Dermis microvascular lymphatic vessel endothelial cell (primary cell): Measurements from ENCODE around the gene ALMS1. TPM values are rescaled to one million over a fixed set of nuclear protein-coding genes. Genes with fewer than 3 reads are reported as not detected.
"Not testable (repeated sequence)": the region's sequence is repeated elsewhere in the genome, so short reads cannot be mapped to it uniquely, and the experiment has no call there.

ENCODE experiments used
- DNase-seq, 2 donors: peaks; one replicate each; pipeline versions ENCODE4 v3.0.0 to v3.0.0-alpha.2; 2010; ENCODE audit warnings: low read depth in 2 of 2
- total RNA-seq: library from RNA; depleted of rRNA; stranded (reverse); fragments of >200 nt; gene quantifications from 2 replicates; pipeline ENCODE4 v1.2.1, GENCODE V29; 2014

Gene ALMS1
- total RNA-seq, 1 donor from 2014 or later, result 4.4 TPM

DNA sequence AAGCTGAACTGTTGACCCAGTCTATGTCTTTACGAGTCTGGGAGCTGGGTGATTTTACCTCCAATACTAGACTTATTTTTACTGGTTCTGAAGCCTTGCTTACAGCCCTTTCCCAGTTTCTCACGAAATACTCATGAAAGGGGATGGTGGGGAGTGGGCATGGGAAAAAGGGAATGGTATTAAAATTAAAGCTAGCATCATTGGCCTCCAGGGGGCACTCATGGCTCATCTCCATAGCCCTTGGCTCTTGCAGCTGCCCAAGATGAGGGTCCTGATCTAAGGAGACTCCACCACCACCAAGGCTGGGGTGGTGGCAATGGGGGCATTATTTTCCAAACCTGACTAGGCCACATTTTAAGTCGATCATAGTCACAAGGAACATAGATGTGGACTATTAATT is 234.3 kb downstream of the ALMS1 start:
- not testable (repeated sequence) for DNase-seq

DNA sequence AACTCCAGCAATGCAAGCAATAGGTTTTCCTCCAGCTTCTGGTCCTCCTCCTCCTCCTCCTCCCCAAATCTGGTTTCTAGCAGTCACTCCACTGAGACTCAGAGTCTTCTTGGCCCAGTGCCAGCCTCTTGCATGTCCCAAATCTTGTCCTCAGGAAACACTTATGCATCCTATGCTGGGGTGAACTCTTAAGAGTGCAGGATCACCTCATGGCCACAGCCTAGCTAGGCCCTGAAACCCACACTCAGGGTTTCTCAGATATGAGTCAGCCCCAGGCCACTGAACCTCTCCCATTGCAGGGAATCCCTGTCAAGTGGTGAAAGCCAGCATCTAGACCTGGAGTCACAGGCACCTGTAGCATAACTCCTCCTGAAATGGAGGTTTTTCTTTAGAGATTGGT is 238.4 kb downstream of the ALMS1 start:
- not testable (repeated sequence) for DNase-seq

DNA sequence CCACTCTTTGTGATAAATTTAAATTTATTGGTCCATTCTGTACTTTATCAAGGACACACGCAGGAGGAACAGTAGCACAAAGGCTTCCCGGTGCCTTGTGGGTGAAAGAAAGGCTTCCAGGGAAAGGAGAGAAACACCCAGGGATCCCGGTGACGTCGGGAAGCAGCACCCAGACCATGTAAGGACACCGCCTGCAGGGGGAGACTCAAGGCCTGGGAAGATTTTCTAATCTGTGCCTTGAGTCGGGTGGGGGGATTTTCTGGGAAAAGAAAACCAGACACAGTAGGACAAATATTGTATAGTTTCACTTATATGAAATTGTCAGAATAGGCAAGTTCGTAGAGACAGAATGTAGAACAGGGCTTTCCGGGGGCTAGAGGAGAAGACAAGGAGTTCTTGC is 239.0 kb downstream of the ALMS1 start:
- not testable (repeated sequence) for DNase-seq

DNA sequence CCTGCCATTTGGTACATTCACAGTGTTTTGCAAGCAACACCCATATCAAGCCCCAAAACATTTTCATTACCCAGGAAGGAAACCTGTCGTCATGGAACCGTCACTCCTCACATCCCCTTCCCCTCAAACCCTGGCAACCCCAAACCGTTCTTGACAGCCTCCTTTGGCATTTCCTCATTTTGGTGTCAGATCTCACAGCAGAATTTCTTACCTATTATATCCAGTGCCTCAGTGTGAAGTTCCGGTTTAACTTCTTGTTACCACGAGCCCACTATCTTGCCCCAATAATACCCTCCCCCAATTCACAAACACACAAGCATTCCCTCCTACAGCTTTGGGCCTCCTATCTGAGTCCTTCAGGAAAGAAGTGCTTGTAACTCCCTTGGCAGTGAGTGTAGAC is 240.6 kb downstream of the ALMS1 start:
- DNase-seq, result not testable (repeated sequence)

DNA sequence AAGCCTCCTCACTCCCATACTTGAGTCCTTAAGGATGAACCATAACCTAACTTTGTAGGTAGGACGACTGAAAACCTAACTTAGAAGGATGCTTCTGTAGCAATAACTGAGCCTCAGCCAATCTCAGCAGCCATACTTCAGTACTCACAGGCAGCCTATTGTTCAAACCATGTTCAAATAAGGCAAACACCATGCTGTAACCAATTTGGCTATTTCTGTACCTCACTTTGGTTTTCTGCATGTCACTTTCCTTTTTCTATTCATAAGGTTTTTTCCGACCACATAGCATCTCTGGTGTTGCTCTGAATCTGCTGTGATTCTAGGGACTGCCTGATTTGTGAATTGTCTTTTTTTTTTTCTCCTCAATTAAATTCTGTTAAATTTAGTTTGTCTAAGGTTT is 242.9 kb downstream of the ALMS1 start:
- not testable (repeated sequence) for DNase-seq

DNA sequence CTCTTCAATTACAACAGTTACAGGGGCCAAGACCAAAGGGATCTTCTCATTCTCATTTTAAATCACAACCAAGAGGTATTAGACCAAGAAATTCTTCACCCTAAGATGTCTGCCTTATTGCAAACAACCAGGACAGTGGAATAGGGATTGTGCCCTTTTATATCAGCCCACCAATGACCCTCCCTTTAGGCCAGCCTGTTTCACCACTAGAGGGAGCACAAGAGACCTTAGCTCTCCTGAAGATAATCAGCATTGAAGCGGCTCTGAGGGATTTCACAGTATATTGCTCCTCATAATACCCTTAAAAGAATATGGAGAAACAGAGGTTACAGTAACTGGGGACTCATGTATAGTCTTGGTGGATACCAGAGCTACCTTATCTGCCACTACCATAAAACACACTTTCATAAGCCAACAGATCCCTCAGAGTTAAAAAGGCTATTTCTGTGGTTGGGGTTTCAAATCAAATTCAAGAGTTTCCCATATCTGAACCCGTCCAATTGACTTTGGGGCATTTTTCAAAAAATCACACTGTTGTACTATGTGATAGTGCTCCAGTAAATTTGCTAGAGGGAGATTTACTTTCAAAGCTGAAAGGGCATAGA is 245.1 kb downstream of the ALMS1 start:
- DNase-seq, result not testable (repeated sequence)

DNA sequence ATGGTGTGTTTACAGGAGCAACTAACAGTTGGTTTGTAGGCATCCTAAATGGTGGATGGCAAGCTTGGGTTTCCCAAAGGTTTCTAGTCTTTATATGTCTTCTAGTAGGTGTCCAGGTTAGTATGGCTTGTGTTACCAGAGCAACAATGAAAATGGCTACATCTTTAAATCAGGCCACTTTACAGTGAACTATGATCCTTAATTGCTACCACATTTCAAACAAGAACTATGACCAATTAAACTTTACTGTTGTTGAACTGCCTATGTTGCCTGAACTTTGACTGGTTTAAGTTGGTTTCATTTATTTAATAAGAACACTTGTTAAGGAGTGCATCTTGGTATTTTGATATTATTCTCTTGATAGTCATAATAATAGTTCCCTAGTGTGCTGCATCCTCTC is 251.3 kb downstream of the ALMS1 start:
- not testable (repeated sequence) for DNase-seq

DNA sequence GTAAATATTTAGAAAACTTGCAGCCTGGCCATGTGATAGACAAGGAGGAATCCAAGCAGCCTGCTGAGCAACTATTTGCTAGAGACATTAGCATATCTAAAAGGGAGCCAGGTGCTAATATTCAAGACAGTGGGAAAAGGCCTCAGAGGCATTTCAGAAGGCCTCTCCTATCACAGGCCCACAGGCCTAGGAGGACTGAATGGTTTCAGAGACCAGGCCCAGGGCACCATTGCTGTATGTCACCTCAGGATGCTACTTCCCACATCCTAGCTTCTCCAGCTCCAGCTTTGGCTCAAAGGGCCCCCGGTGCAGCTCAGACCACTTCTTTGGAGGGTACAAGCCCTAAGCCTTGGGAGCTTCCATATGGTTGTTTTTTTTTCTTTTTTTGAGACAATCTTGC is 252.8 kb downstream of the ALMS1 start:
- no peak for DNase-seq

DNA sequence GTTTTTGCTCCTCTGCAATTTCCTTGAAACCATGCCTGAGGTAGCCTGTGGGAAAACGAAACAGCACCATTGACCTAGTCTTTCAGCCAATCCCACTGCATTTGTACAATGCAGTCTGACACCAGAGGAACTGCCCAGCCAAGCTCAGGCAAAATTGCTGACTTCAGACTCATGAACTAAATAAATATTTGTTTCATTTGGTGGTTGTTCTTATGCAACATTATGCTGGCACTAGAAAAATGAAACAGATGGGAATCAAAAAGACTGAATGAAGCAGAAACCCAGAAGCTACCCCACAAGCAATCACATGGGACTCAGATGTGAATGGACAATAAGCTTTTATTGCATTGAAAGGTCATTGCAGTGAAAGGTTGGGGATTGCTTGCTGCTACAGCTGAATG is 254.9 kb downstream of the ALMS1 start:
- DNase-seq, result no peak

DNA sequence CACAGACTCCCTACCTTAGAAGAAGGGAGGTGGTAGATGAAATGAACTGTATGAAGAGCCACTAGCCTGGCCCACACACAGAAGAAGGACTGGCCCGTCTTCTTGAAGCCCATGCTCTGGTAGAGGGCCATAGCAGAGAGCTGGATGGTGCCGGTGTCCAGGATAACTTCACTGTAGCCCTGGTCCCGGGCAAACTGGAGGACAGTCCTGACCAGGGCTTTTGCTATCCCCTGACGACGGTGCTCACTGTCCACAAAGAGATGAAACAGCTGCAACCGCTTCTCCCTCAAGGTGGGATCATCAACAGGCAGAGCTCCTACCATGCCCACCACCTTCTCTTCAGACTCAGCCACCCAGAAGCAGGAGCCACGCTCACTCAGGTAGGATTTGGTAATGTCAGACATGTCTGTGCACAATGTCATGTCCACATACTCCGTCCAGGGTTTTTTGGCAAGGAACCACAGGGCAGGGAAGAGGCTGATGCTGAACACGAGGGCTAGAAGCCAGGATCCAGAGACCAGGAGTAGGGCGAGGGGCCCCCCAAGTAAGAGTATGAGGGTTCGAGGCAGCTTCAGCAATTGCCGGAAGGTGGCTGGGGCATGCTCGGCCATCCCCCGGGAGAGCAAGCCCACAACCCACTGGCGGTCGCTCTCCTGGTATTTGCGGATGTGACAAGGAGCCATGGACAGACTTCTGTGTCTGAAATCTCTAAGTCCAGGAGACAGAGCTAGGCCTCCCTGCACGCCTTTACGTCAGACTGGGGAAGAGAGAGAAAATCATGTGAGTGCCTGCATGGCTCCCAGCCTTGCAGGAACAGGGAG is 255.5 kb downstream of the ALMS1 start:
- no peak for DNase-seq

DNA sequence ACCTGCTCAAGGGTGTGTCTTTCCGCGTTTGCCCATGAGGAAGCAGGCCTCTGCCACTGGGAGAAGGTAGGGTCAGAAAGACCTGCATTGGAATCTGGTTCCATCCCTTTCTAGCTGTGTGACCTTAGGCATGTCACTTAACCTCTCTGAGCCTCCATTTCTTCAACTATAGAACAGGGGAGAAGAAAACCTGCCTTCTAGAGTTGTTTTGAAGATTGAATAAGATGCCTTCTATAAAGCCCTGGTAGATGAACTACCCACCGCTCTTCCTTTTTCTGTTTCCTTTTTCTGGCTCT is 256.1 kb downstream of the ALMS1 start:
- no peak for DNase-seq

DNA sequence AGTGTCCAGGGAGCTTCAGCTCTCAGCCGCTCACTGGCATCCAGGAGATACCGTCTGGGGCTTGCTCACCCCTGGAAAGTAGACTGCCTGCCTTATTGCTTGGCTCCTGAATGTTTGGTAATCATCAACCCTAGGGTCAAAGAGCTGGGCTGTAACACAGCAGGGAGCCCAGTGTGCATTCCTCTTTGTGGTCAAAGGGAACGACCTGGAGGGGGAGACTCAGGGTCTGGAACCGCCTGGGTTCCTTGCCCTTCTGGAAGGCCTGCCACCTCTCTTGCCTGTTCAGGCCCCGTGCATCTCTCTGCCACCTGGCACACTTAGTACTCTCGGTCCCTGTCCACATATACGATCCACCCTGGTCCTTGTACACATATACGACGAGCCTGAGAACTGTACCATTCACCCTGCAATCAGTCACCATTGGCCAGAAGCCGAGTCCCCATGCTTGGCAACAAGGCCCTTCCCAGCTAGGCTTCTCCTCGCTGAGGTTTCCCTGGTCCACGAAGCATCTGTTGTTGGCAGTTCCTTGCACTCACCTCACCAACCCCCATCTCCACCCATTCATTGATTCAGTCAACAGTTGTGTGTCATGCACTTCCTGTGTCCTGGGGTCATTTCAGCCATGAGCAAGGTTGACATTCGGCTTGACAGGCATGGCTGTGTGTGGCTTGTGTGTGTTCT is 256.8 kb downstream of the ALMS1 start, which contains the start of gene NAT8:
Gene NAT8, minus strand, starts transcription at position 85 of the 681 bp plus-strand sequence. CDS start 794 bp downstream, outside the sequence.
- peak in 1 of 2 donors; percentile 36 for DNase-seq

DNA sequence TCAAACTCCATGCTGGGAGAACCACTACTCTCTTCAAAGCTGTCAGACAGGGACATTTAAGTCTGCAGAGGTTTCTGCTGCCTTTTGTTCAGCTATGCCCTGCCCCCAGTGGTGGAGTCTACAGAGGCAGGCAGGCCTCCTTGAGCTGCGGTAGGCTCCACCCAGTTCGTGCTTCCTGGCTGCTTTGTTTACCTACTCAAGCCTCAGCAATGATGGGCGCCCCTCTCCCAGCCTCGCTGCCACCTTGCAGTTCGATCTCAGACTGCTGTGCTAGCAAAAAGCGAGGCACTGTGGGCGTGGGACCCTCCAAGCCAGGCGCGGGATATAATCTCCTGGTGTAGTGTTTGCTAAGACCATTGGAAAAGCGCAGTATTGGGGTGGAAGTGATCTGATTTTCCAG is 262.1 kb downstream of the ALMS1 start:
- not testable (repeated sequence) for DNase-seq

DNA sequence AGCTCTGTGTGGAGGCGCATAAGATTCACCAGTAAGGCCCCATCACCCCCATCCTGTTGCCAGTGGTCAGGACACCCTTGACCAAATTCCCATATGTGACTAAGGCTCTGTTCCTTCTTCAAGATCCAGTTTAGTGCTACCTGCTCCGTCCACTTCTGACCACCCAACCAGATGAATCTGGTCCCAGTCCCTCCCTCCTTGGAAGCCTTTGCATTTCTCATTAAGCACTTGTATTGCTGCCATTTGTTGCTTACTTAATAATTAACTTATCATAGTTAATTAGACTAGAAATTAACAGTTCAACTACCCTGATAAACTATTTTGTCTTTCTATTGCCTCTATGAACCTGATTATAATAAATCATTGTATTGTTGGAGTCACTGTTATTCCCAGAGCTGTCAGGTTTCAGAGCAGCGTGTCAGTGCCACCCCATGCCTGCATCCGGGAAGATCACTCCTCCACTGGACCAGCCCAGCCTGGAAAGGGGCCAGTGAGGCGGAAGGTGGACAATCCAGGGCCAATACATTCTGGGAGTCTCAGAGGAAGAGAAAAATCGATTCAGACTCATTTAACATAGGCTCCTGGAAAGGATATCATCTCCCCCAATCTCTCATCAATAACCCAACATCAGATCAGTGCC is 266.1 kb downstream of the ALMS1 start:
- no peak for DNase-seq

DNA sequence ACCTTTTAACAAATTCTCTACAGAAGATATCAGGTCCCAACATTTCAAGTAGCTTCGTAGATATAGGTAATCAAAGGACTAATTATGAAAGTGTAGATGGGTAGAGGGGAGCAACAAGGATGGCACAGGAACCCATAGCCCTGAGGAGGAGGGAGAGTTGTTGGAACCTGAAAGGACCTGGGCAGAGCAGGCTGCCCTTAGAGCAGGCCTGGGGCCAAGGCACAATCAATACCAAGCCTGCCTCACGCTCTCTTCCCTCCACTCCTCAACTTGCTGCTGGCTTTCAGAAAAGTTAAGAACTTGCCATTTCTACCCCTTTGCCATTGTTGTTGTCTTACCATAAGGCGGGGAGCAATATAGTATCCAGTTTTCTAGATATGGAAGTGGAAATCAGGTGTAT is 266.7 kb downstream of the ALMS1 start:
- DNase-seq, result no peak

DNA sequence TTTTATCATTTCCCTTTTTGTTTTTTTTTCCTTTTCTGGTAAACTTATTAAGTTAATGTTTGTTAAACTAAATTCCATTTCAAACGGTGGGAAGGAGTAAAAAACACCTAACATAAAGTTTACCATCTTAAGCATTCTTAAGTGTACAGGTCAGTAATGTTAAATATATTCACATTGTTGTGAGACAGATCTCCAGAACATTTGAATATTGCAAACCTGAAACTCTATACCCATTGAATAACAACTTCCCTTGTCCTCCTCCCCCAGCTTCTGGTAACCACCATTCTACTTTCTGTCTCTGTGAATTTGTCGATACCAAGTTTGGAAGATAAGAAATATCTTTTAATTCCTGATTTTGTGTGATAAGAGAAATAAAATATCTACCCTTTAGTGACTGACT is 268.5 kb downstream of the ALMS1 start:
- DNase-seq, result no peak

Other genes starting within 250 kb of the ALMS1 start
- not detected in 2 replicates for gene NOTO, start 183.3 kb upstream of the ALMS1 start, total RNA-seq
- gene SMYD5, start 171.6 kb upstream of the ALMS1 start, total RNA-seq, result 11.2 and 12.1 TPM in 2 replicates
- 20.4 and 23.6 TPM in 2 replicates for gene PRADC1, start 152.6 kb upstream of the ALMS1 start, total RNA-seq
- gene CCT7, start 151.5 kb upstream of the ALMS1 start, total RNA-seq, result 347 and 408 TPM in 2 replicates
- 0.13 and 0.25 TPM in 2 replicates for gene FBXO41, start 101.4 kb upstream of the ALMS1 start, total RNA-seq
- not detected in 2 replicates for gene EGR4, start 92.3 kb upstream of the ALMS1 start, total RNA-seq